ENCODE results near the gene CCDC97. TPM values are rescaled to one million over a fixed set of nuclear protein-coding genes. Genes with fewer than 3 reads are reported as not detected.

CCDC97 gene
- total RNA-seq, 1 experiment from 2014 or later: 39.4 TPM

- H3K9me3 Mint-ChIP-seq: no peaks in the 10 kb centered on the region
- Histone ChIP-seq H3K56ac (ENCODE audit: insufficient read length, low read depth, low read length) (no peak overlapping the region), H3K27ac (ENCODE audit: insufficient read length, low read depth, low read length) (no peak overlapping the region), H3K79me2 (ENCODE audit: insufficient read depth, low read length) (no peaks in the 10 kb centered on the region), H3K4ac (ENCODE audit: low read depth, low read length) (no peak overlapping the region), H2BK12ac (ENCODE audit: insufficient read length, low read depth, low read length) (no peak overlapping the region), H2BK15ac (ENCODE audit: low read depth, low read length) (no peak overlapping the region), H2BK5ac (ENCODE audit: insufficient read length, low read length) (no peak overlapping the region), H3K18ac (ENCODE audit: insufficient read length, low read depth, low read length) (no peak overlapping the region), H3K23ac (ENCODE audit: insufficient read length, low read depth, low read length) (no peak overlapping the region), H3K79me1 (ENCODE audit: insufficient read depth, low read depth, low read length, poor library complexity, severe bottlenecking) (no peaks in the 10 kb centered on the region), H2BK20ac (ENCODE audit: low read depth, low read length, poor library complexity, severe bottlenecking) (no peak overlapping the region), H2AFZ (ENCODE audit: low read length) (no peak overlapping the region), H3K4me2 (ENCODE audit: insufficient read depth, insufficient read length, low read length) (no peak overlapping the region), H3K9me3 (ENCODE audit: control insufficient read depth, low read depth, low read length) (no peaks in the 10 kb centered on the region), H3K14ac (ENCODE audit: insufficient read depth, low read length) (no peak overlapping the region), H2AK5ac (ENCODE audit: insufficient read length, low read length) (no peak overlapping the region), H3K23me2 (ENCODE audit: insufficient read length, low read depth, low read length, poor library complexity, severe bottlenecking) (no peaks in the 10 kb centered on the region), H4K91ac (ENCODE audit: insufficient read length, low read depth, low read length) (no peak overlapping the region), H3K9ac (ENCODE audit: extremely low read depth, insufficient read length, low read length) (no peak overlapping the region), H3K27me3 (ENCODE audit: insufficient read depth, low read length) (no peaks in the 10 kb centered on the region), H3T11ph (ENCODE audit: low read length) (no peak overlapping the region), H4K5ac (ENCODE audit: insufficient read length, low read depth, low read length) (no peak overlapping the region), H4K20me1 (ENCODE audit: control insufficient read depth, insufficient read depth, insufficient read length) (no peaks in the 10 kb centered on the region), H4K8ac (replicated peaks; ENCODE audit: insufficient read length, low read depth, low read length) (no peak overlapping the region), H2BK120ac (ENCODE audit: low read depth, low read length, poor library complexity, severe bottlenecking) (no peak overlapping the region), H3K4me1 (ENCODE audit: insufficient read depth, low read length) (no peaks in the 10 kb centered on the region; the same call in 1 of the 2 replicates)
- no peaks in the 10 kb centered on the region for H3K27me3 Mint-ChIP-seq (ENCODE audit: low read depth)
- H3K4me1 Mint-ChIP-seq: peaks cover 0 to 18% of the 10 kb centered on the region in 2 experiments; a peak in 2 of 4 replicates
- no peak overlapping the region for H3K4me3 Mint-ChIP-seq
- no peak for DNase-seq
- peaks cover 0 to 23% (median 0%) of the 10 kb centered on the region in 3 experiments; a peak in 2 of 7 replicates for H3K36me3 Mint-ChIP-seq (ENCODE audit: insufficient read depth in 1 of 3, low read depth in 3 of 3)
- no CpG with 5 or more reads among the region's 5 CpGs for WGBS (ENCODE audit: extremely low coverage, insufficient read length, low lambda C conversion rate)
- no peak for TF ChIP-seq CTCF (conservative IDR thresholded peaks at IDR 0.05)
- H3K27ac Mint-ChIP-seq: peak overlapping the region in 1 of 3 experiments; percentile 83; a peak in 1 of 7 replicates
These were observed 24.8 kb downstream of the CCDC97 start for GRCh38 chr19:41334793-41335192.

Measured in H9 (cell line).